Breast epithelium (tissue), 4 donors: ENCODE data around the gene SH3D21. TPM values are rescaled to one million over a fixed set of nuclear protein-coding genes. Genes with fewer than 3 reads are reported as not detected.

Source experiments
- DNase-seq, 2 donors: peaks; one replicate each; pipeline ENCODE4 v3.0.0-alpha.2; 2019; ENCODE audit warnings: low spot score in 2 of 2
- H3K27ac ChIP-seq, 2 donors: fragments of 200-600 bp; sonication (generic) in 1 of 2; one replicate each; pipeline ENCODE4 v1.5.1; 2016 to 2019; ENCODE audit warnings: mild to moderate bottlenecking in 1 of 2
- H3K27me3 ChIP-seq, 2 donors: fragments of 200-600 bp; sonication (generic) in 1 of 2; one replicate each; pipeline versions ENCODE4 v1.5.1 to v1.6.0; 2017 to 2019; ENCODE audit warnings: control low read depth in 1 of 2, mild to moderate bottlenecking in 1 of 2
- H3K36me3 ChIP-seq: fragments of 200-600 bp; one replicate; pipeline ENCODE4 v1.5.1; 2019
- H3K4me1 ChIP-seq, 2 donors: fragments of 200-600 bp; sonication (generic); one replicate each; pipeline ENCODE4 v1.5.1; 2016 to 2019; ENCODE audit warnings: control low read depth in 1 of 2
- H3K4me3 ChIP-seq, 3 donors: fragments of 200-600 bp; sonication (generic); 1 replicate in 2 of 3; 2 replicates in 1 of 3; pipeline ENCODE4 v1.5.1; 2016 to 2019; ENCODE audit warnings: mild to moderate bottlenecking in 3 of 3, moderate library complexity in 2 of 3
- H3K9me3 ChIP-seq, 2 donors: fragments of 200-600 bp; sonication (generic) in 1 of 2; one replicate each; pipeline ENCODE4 v1.5.1; 2016 to 2019; ENCODE audit warnings: control low read depth in 1 of 2
- POLR2A ChIP-seq: fragments of 450-650 bp; IDR thresholded peaks from one replicate; pipeline ENCODE4 v1.6.1; 2016; ENCODE audit warnings: antibody characterized with exemption, mild to moderate bottlenecking, moderate library complexity
- POLR2AphosphoS5 ChIP-seq, 3 donors: sonication (generic); formaldehyde crosslinking; IDR thresholded peaks; one replicate each; pipeline ENCODE4 v1.6.1; 2017; ENCODE audit warnings: antibody characterized with exemption in 3 of 3
- intact Hi-C: fragments of 100-400 bp; cut with DNase I; formaldehyde crosslinking; loops from one replicate; pipeline ENCODE4 v1.15.1; 2023; ENCODE audit warnings: low total_unique reads
- total RNA-seq, 3 donors: library from RNA; depleted of rRNA; stranded (reverse); fragments of >200 nt; gene quantifications; one replicate each; pipeline ENCODE4 v1.1.0, GENCODE V29; 2016
- TF ChIP-seq, protein P1 (sequence below), 3 donors: fragments of 450-650 bp; IDR thresholded peaks; one replicate each; pipeline ENCODE4 v1.5.1; 2016 to 2017; ENCODE audit warnings: antibody characterized with exemption in 3 of 3, mild to moderate bottlenecking in 3 of 3, moderate library complexity in 3 of 3

The SH3D21 gene
- total RNA-seq, 3 donors from 2014 or later, result 0.80 to 18.7 (median 18.0) TPM

- TF ChIP-seq, protein P1, sequence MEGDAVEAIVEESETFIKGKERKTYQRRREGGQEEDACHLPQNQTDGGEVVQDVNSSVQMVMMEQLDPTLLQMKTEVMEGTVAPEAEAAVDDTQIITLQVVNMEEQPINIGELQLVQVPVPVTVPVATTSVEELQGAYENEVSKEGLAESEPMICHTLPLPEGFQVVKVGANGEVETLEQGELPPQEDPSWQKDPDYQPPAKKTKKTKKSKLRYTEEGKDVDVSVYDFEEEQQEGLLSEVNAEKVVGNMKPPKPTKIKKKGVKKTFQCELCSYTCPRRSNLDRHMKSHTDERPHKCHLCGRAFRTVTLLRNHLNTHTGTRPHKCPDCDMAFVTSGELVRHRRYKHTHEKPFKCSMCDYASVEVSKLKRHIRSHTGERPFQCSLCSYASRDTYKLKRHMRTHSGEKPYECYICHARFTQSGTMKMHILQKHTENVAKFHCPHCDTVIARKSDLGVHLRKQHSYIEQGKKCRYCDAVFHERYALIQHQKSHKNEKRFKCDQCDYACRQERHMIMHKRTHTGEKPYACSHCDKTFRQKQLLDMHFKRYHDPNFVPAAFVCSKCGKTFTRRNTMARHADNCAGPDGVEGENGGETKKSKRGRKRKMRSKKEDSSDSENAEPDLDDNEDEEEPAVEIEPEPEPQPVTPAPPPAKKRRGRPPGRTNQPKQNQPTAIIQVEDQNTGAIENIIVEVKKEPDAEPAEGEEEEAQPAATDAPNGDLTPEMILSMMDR (IDR thresholded peaks at IDR 0.05), result no peak
- TF ChIP-seq POLR2AphosphoS5 (IDR thresholded peaks at IDR 0.05) (no peak), POLR2A (no peak)
- intact Hi-C loops, result loop anchor here (5.0 kb wide), 1 partner anchor 190 kb away; no protein-coding TSS in a partner anchor
- Histone ChIP-seq H3K4me1 (peaks cover 0 to 4% of the 10 kb centered on the region in 2 donors), H3K27ac (no peak overlapping the region), H3K4me3 (no peak overlapping the region), H3K36me3 (peaks cover 20% of the 10 kb centered on the region), H3K27me3 (no peaks in the 10 kb centered on the region), H3K9me3 (no peaks in the 10 kb centered on the region)
- DNase-seq, result no peak
Observed at GRCh38 chr1:36287595-36287994, 18.6 kb upstream of the SH3D21 start.

GRCh38 chr1:36295390-36295789 is 10.8 kb upstream of the SH3D21 start:
- TF ChIP-seq POLR2A, result no peak
- no peak for TF ChIP-seq POLR2AphosphoS5 (IDR thresholded peaks at IDR 0.05)
- TF ChIP-seq, protein P1 (IDR thresholded peaks at IDR 0.05), result no peak
- no peak overlapping the region for H3K4me3 ChIP-seq
- no peaks in the 10 kb centered on the region for H3K27me3 ChIP-seq
- no peaks in the 10 kb centered on the region for H3K4me1 ChIP-seq
- no peaks in the 10 kb centered on the region for H3K9me3 ChIP-seq
- no peak for DNase-seq
- peak overlapping the region; percentile 30 to 88 for H3K27ac ChIP-seq
- H3K36me3 ChIP-seq, result peaks cover 13% of the 10 kb centered on the region
- intact Hi-C loops, result no loop called here

GRCh38 chr1:36297062-36297461 is 9.1 kb upstream of the SH3D21 start:
- H3K4me3 ChIP-seq, result no peak overlapping the region
- H3K36me3 ChIP-seq, result peaks cover 4% of the 10 kb centered on the region
- peak in 1 of 2 donors; percentile 28 for DNase-seq
- no peaks in the 10 kb centered on the region for H3K4me1 ChIP-seq
- intact Hi-C loops, result no loop called here
- peak overlapping the region; percentile 79 to 88 for H3K27ac ChIP-seq
- no peak for TF ChIP-seq POLR2AphosphoS5 (IDR thresholded peaks at IDR 0.05)
- TF ChIP-seq, protein P1 (IDR thresholded peaks at IDR 0.05), result no peak
- no peak for TF ChIP-seq POLR2A
- H3K9me3 ChIP-seq, result no peaks in the 10 kb centered on the region
- no peaks in the 10 kb centered on the region for H3K27me3 ChIP-seq

- H3K27me3 ChIP-seq, result no peaks in the 10 kb centered on the region
- DNase-seq, result peak in 1 of 2 donors; percentile 15
- no peaks in the 10 kb centered on the region for H3K9me3 ChIP-seq
- no peaks in the 10 kb centered on the region for H3K4me1 ChIP-seq
- H3K4me3 ChIP-seq, result no peak overlapping the region
- H3K36me3 ChIP-seq, result peaks cover 4% of the 10 kb centered on the region
- H3K27ac ChIP-seq, result peak overlapping the region; percentile 84 to 88
- TF ChIP-seq POLR2AphosphoS5 (IDR thresholded peaks at IDR 0.05), result no peak
- no peak for TF ChIP-seq POLR2A
- TF ChIP-seq, protein P1 (IDR thresholded peaks at IDR 0.05), result no peak
- intact Hi-C loops, result no loop called here
Observed at GRCh38 chr1:36298640-36299039, 7.5 kb upstream of the SH3D21 start.

GRCh38 chr1:36300526-36300925 is 5.6 kb upstream of the SH3D21 start:
- no peaks in the 10 kb centered on the region for H3K9me3 ChIP-seq
- H3K4me1 ChIP-seq, result no peaks in the 10 kb centered on the region
- peaks cover 4% of the 10 kb centered on the region for H3K36me3 ChIP-seq
- intact Hi-C loops, result no loop called here
- no peaks in the 10 kb centered on the region for H3K27me3 ChIP-seq
- no peak overlapping the region for H3K4me3 ChIP-seq
- TF ChIP-seq POLR2A (no peak), POLR2AphosphoS5 (IDR thresholded peaks at IDR 0.05) (no peak)
- TF ChIP-seq, protein P1 (IDR thresholded peaks at IDR 0.05), result no peak
- H3K27ac ChIP-seq, result peak overlapping the region; percentile 84 to 88
- DNase-seq, result peak in 1 of 2 donors; percentile 11
